ENCODE results near the gene GRAMD4. TPM values are rescaled to one million over a fixed set of nuclear protein-coding genes. Genes with fewer than 3 reads are reported as not detected.
A peak's percentile ranks its signal among the peaks of the same experiment; 100 is the strongest.

The GRAMD4 gene
- total and polyA plus RNA-seq, 2 donors (not counting 1 experiment from before 2014, with no cell fraction given) = 17.0 to 88.1 TPM

DNA sequence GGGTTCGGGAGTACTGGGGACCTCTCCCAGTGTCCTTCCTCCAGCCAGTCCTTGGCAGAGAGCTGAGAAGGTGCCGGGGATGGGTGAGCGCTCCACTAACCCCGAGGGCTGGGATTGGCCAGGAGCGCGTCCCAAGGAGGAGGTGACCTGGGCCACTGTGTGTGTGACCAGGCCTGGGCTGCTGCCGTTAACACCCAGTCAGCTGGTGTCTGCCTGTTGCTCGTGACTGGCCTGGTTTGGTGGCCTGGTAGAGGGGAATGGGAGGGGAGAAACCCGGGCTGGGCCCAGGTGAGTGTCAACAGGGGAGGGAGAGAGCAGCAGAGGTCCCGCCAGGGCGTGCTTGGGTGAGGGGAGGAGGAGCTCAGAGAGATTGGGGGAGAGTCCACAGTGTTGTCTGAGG is 29.9 kb upstream of the GRAMD4 start:
- no peak for TF ChIP-seq EZH2 (IDR thresholded peaks at IDR 0.05; ENCODE audit: borderline replicate concordance, insufficient read depth, low read depth, low read length, poor library complexity, severe bottlenecking)
- TF ChIP-seq, protein P1, sequence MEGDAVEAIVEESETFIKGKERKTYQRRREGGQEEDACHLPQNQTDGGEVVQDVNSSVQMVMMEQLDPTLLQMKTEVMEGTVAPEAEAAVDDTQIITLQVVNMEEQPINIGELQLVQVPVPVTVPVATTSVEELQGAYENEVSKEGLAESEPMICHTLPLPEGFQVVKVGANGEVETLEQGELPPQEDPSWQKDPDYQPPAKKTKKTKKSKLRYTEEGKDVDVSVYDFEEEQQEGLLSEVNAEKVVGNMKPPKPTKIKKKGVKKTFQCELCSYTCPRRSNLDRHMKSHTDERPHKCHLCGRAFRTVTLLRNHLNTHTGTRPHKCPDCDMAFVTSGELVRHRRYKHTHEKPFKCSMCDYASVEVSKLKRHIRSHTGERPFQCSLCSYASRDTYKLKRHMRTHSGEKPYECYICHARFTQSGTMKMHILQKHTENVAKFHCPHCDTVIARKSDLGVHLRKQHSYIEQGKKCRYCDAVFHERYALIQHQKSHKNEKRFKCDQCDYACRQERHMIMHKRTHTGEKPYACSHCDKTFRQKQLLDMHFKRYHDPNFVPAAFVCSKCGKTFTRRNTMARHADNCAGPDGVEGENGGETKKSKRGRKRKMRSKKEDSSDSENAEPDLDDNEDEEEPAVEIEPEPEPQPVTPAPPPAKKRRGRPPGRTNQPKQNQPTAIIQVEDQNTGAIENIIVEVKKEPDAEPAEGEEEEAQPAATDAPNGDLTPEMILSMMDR (IDR thresholded peaks at IDR 0.05) = no peak
- peak overlapping the region; percentile 74 for H3K27ac Mint-ChIP-seq
- POLR2A ChIA-PET = no interaction called here
- peak overlapping the region in 1 of 2 donors; percentile 22 for H3K27ac ChIP-seq (ENCODE audit: low read length in 2 of 2)
- H3K27me3 Mint-ChIP-seq = no peaks in the 10 kb centered on the region
- no peaks in the 10 kb centered on the region for H3K9me3 Mint-ChIP-seq (ENCODE audit: insufficient read depth)
- intact Hi-C loops (cut with micrococcal nuclease) = no loop called here
- peaks cover 3% of the 10 kb centered on the region for H4K20me1 ChIP-seq (ENCODE audit: control insufficient read depth, insufficient read depth, low read length, poor library complexity, severe bottlenecking)
- 78% methylated on average over 10 of the region's 11 CpGs for WGBS (ENCODE audit: insufficient coverage)
- no peak overlapping the region for H3K4me3 ChIP-seq (ENCODE audit: control extremely low read depth in 1 of 5, extremely low read depth in 1 of 5, insufficient read depth in 1 of 5, low read depth in 2 of 5, low read length in 4 of 5)
- H3K9me3 ChIP-seq (ENCODE audit: control extremely low read depth in 1 of 3, control insufficient read depth in 2 of 3, insufficient read depth in 1 of 3, low read length in 2 of 3) = no peaks in the 10 kb centered on the region
- no peak overlapping the region for H2AFZ ChIP-seq (ENCODE audit: insufficient read depth, low read depth, low read length, poor library complexity, severe bottlenecking)
- H3K4me1 Mint-ChIP-seq = peaks cover 76% of the 10 kb centered on the region
- no peaks in the 10 kb centered on the region for H3K27me3 ChIP-seq (replicated peaks in 1 of 4; ENCODE audit: control extremely low read depth in 1 of 4, control insufficient read depth in 3 of 4, insufficient read depth in 4 of 4, low read length in 3 of 4)
- peak overlapping the region; percentile 82 for H3K4me2 ChIP-seq (replicated peaks; ENCODE audit: low read depth, low read length, poor library complexity, severe bottlenecking)
- DNase-seq (no peak), ATAC-seq (ENCODE audit: low read depth) (no peak)
- H3K4me1 ChIP-seq (ENCODE audit: control insufficient read depth in 2 of 2, insufficient read depth in 2 of 2, low read length in 2 of 2) = peaks cover 68 to 99% of the 10 kb centered on the region in 2 donors
- H3K9ac ChIP-seq (ENCODE audit: low read length) = no peak overlapping the region
- peaks cover 69% of the 10 kb centered on the region for H3K79me2 ChIP-seq (ENCODE audit: control insufficient read depth, insufficient read depth, low read length)
- H3K36me3 ChIP-seq (replicated peaks in 1 of 2; ENCODE audit: control extremely low read depth in 1 of 2, control insufficient read depth in 1 of 2, extremely low read depth in 1 of 2, insufficient read depth in 2 of 2, low read length in 1 of 2) = no peaks in the 10 kb centered on the region
- CTCF ChIA-PET = interaction anchor here (2.5 kb wide), 1 partner anchor 27 kb away, joined by 16 read pairs; no protein-coding TSS in a partner anchor
- peak overlapping the region; percentile 37 for H3K4me3 Mint-ChIP-seq

DNA sequence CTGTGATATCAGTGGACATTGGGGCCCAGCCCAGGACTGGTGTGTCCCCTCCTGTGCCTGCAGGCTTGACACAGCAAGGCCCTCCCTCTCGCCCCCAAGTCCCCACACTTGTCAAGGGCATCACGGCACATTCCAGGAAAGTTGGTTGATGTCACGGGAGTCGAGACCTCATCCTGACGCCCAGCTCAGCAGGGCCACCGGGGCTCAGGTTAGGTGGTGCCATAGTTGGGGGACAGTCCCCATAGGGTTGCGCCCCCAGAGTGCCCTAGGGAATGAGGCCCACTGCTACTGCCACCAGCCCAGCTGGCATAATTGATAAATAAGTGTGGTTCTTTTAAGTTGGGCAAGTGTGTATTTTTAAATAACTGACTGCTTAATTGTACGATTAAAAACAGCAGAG is 28.3 kb upstream of the GRAMD4 start:
- H3K27ac Mint-ChIP-seq = peak overlapping the region; percentile 93
- no peak overlapping the region for H2AFZ ChIP-seq (ENCODE audit: insufficient read depth, low read depth, low read length, poor library complexity, severe bottlenecking)
- H3K79me2 ChIP-seq (ENCODE audit: control insufficient read depth, insufficient read depth, low read length) = peaks cover 67% of the 10 kb centered on the region
- H4K20me1 ChIP-seq (ENCODE audit: control insufficient read depth, insufficient read depth, low read length, poor library complexity, severe bottlenecking) = peaks cover 6% of the 10 kb centered on the region
- H3K27me3 Mint-ChIP-seq = no peaks in the 10 kb centered on the region
- no peak for ATAC-seq (ENCODE audit: low read depth)
- intact Hi-C loops (cut with micrococcal nuclease) = loop anchor here (2.0 kb wide), 1 partner anchor 21 kb away; no protein-coding TSS in a partner anchor
- H3K4me1 ChIP-seq (ENCODE audit: control insufficient read depth in 2 of 2, insufficient read depth in 2 of 2, low read length in 2 of 2) = peaks cover 54 to 86% of the 10 kb centered on the region in 2 donors
- WGBS (ENCODE audit: insufficient coverage) = 22% methylated on average over 8 of the region's 8 CpGs
- ChIA-PET POLR2A (interaction anchor here (0.7 to 1.3 kb wide), 5 partner anchors 10 to 440 kb away, joined by 3 to 6 read pairs (median 3); no protein-coding TSS in a partner anchor), CTCF (interaction anchor here (1.0 to 2.0 kb wide), 2 partner anchors 28 to 32 kb away, joined by 3 to 16 read pairs; no protein-coding TSS in a partner anchor)
- DNase-seq = no peak
- no peaks in the 10 kb centered on the region for H3K36me3 ChIP-seq (replicated peaks in 1 of 2; ENCODE audit: control extremely low read depth in 1 of 2, control insufficient read depth in 1 of 2, extremely low read depth in 1 of 2, insufficient read depth in 2 of 2, low read length in 1 of 2)
- H3K4me3 ChIP-seq (ENCODE audit: control extremely low read depth in 1 of 5, extremely low read depth in 1 of 5, insufficient read depth in 1 of 5, low read depth in 2 of 5, low read length in 4 of 5) = peak overlapping the region in 4 of 5 experiments; percentile 5 to 51 (median 37)
- no peaks in the 10 kb centered on the region for H3K27me3 ChIP-seq (replicated peaks in 1 of 4; ENCODE audit: control extremely low read depth in 1 of 4, control insufficient read depth in 3 of 4, insufficient read depth in 4 of 4, low read length in 3 of 4)
- peak overlapping the region; percentile 28 for H3K9ac ChIP-seq (ENCODE audit: low read length)
- no peaks in the 10 kb centered on the region for H3K9me3 ChIP-seq (ENCODE audit: control extremely low read depth in 1 of 3, control insufficient read depth in 2 of 3, insufficient read depth in 1 of 3, low read length in 2 of 3)
- no peak for TF ChIP-seq EZH2 (IDR thresholded peaks at IDR 0.05; ENCODE audit: borderline replicate concordance, insufficient read depth, low read depth, low read length, poor library complexity, severe bottlenecking)
- TF ChIP-seq, protein P1 (IDR thresholded peaks at IDR 0.05) = no peak
- peak overlapping the region; percentile 92 for H3K4me3 Mint-ChIP-seq
- H3K4me2 ChIP-seq (replicated peaks; ENCODE audit: low read depth, low read length, poor library complexity, severe bottlenecking) = peak overlapping the region; percentile 84
- peak overlapping the region; percentile 70 to 75 for H3K27ac ChIP-seq (ENCODE audit: low read length in 2 of 2)
- H3K4me1 Mint-ChIP-seq = peaks cover 65% of the 10 kb centered on the region
- no peaks in the 10 kb centered on the region for H3K9me3 Mint-ChIP-seq (ENCODE audit: insufficient read depth)

All from B cell (primary cell).